Measurements from ENCODE around the gene RPL29. TPM values are rescaled to one million over a fixed set of nuclear protein-coding genes. Genes with fewer than 3 reads are reported as not detected.

RPL29 gene
- total and polyA plus RNA-seq, 2 donors (not counting 3 experiments of a cell fraction or from before 2014, with no cell fraction given), result 1,236 to 2,177 TPM

DNA sequence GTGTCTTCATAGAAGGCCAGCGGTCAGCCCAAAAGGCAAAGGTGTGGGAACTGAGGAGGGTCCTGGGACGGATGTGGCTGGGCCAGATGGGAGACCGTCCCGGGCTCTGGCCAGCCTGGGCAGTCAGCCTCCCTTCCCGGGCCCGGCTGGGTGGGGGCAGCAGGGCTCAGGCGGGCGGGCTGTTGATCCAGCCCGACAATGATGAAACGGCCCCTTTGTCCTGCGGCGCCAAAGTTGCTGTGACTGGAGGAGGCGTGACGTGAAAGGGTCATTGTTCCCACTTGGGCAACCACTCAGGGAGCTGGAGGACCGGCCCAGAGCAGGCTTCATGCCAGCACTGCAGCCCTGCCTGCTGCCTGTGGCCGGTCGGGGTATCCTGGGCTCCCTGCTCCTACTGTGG, 44.2 kb upstream of the RPL29 start:
- POLR2A ChIA-PET, result no interaction called here
- TF ChIP-seq, protein P1, sequence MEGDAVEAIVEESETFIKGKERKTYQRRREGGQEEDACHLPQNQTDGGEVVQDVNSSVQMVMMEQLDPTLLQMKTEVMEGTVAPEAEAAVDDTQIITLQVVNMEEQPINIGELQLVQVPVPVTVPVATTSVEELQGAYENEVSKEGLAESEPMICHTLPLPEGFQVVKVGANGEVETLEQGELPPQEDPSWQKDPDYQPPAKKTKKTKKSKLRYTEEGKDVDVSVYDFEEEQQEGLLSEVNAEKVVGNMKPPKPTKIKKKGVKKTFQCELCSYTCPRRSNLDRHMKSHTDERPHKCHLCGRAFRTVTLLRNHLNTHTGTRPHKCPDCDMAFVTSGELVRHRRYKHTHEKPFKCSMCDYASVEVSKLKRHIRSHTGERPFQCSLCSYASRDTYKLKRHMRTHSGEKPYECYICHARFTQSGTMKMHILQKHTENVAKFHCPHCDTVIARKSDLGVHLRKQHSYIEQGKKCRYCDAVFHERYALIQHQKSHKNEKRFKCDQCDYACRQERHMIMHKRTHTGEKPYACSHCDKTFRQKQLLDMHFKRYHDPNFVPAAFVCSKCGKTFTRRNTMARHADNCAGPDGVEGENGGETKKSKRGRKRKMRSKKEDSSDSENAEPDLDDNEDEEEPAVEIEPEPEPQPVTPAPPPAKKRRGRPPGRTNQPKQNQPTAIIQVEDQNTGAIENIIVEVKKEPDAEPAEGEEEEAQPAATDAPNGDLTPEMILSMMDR (IDR thresholded peaks at IDR 0.05; ENCODE audit: extremely low read depth in 1 of 2, insufficient read depth in 1 of 2, low read depth in 1 of 2, low read length in 2 of 2), result no peak
- TF ChIP-seq, protein P2, sequence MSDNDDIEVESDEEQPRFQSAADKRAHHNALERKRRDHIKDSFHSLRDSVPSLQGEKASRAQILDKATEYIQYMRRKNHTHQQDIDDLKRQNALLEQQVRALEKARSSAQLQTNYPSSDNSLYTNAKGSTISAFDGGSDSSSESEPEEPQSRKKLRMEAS (IDR thresholded peaks at IDR 0.05; ENCODE audit: insufficient read depth, insufficient read length), result no peak
- TF ChIP-seq GATA2 (IDR thresholded peaks at IDR 0.05; ENCODE audit: insufficient read depth, insufficient read length, low read depth, low read length) (no peak), FOS (IDR thresholded peaks at IDR 0.05; ENCODE audit: borderline replicate concordance, insufficient read depth, low read length) (no peak), JUN (IDR thresholded peaks at IDR 0.05; ENCODE audit: borderline replicate concordance, insufficient read depth, insufficient read length, low read depth) (no peak), MYC (IDR thresholded peaks at IDR 0.05; ENCODE audit: low read depth, low read length) (no peak), POLR2AphosphoS5 (IDR thresholded peaks at IDR 0.05; ENCODE audit: insufficient read depth, low read depth, low read length) (no peak), EZH2 (IDR thresholded peaks at IDR 0.05; ENCODE audit: borderline replicate concordance, low read depth, low read length, severe bottlenecking) (no peak), POLR2A (IDR thresholded peaks at IDR 0.05; ENCODE audit: low read depth, low read length) (no peak)
- intact Hi-C loops (cut with micrococcal nuclease), result no loop called here
- no peaks in the 10 kb centered on the region for H3K79me2 ChIP-seq (ENCODE audit: control insufficient read depth, insufficient read depth, low read length)
- H3K9me3 ChIP-seq (replicated peaks; ENCODE audit: control insufficient read depth, insufficient read depth, low read length), result no peaks in the 10 kb centered on the region
- dilution Hi-C loops (cut with MboI; ENCODE audit: extremely low pct_ligation_motif_present, low sequenced_read_pairs), result no loop called here
- H3K9me1 ChIP-seq (replicated peaks; ENCODE audit: control insufficient read depth, extremely low read depth, insufficient read depth, low read length), result no peaks in the 10 kb centered on the region
- DNase-seq (ENCODE audit: low read depth, low spot score), result no peak
- H3K4me2 ChIP-seq (ENCODE audit: insufficient read depth, low read length), result no peak overlapping the region
- FAIRE-seq, result no peak
- no TSS peak for BruUV-seq (replicated peaks)
- no peak overlapping the region for H3K9ac ChIP-seq (replicated peaks; ENCODE audit: extremely low read depth, insufficient read depth, low read length)
- H4K20me1 ChIP-seq (replicated peaks; ENCODE audit: control insufficient read depth, extremely low read depth, insufficient read depth, low read length), result no peaks in the 10 kb centered on the region
- no peak overlapping the region for H3K27ac ChIP-seq (ENCODE audit: insufficient read depth, low read depth, low read length)
- no peaks in the 10 kb centered on the region for H3K27me3 ChIP-seq (ENCODE audit: control insufficient read depth in 2 of 2, insufficient read depth in 2 of 2, low read length in 2 of 2)
- H3K4me3 ChIP-seq (replicated peaks in 1 of 3; ENCODE audit: insufficient read depth in 1 of 3, low read depth in 1 of 3, low read length in 3 of 3), result no peak overlapping the region
- CTCF ChIA-PET, result interaction anchor here (2.5 to 5.8 kb wide), 2 partner anchors 11 to 13 kb away, joined by 7 to 43 read pairs; no protein-coding TSS in a partner anchor
- H3K4me1 ChIP-seq (ENCODE audit: control insufficient read depth, extremely low read depth, insufficient read depth, low read length), result no peaks in the 10 kb centered on the region
- no peak overlapping the region for H2AFZ ChIP-seq (ENCODE audit: low read depth, low read length)
- H3K36me3 ChIP-seq (ENCODE audit: control insufficient read depth in 2 of 2, extremely low read depth in 1 of 2, insufficient read depth in 2 of 2, low read length in 2 of 2), result no peaks in the 10 kb centered on the region

All from endothelial cell of umbilical vein (primary cell).